HG02870 (cell line): ENCODE data around the gene NPL.

Source experiments
- ATAC-seq: cut with Tn5 transposase; IDR thresholded peaks from one replicate; pipeline ENCODE4 v1.9.1; 2021; ENCODE audit warnings: mild to moderate bottlenecking, moderate library complexity; ENCODE audit not compliant: unreplicated experiment

NPL gene

DNA sequence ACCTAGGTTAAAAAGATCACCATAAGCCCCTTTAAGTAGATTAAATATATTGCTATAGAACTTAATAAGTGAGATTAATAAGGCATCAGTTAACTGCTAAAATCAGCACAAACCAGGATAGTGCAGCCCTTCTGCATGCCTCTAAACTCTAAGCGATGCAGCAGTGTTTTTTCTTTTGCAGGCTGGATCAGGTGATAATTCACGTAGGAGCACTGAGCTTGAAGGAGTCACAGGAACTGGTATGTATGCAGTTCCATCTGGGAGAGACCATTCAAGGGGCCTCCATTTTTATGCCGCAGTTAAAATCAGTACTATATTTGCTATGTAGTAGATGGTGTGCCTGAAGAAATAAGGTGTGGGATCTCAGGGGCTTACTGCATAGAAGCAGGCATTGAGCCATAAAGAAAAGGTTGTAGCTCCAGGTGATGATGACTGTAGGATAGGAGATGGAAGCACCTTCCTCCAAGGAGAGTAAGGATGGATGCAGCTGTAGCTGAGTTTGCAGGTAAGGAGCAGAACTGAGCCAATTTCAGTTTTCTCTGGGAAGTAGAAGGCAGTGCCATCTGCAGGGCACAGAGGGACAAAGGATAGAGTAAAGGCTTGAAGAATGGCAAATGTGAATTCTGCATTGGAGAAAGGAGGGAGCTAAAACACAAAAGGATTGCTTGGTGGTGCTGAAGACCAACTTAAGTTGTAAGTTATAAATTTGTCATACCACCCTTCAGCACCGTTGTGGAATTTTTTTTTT is 22.6 kb downstream of the NPL start:
- ATAC-seq = no peak

DNA sequence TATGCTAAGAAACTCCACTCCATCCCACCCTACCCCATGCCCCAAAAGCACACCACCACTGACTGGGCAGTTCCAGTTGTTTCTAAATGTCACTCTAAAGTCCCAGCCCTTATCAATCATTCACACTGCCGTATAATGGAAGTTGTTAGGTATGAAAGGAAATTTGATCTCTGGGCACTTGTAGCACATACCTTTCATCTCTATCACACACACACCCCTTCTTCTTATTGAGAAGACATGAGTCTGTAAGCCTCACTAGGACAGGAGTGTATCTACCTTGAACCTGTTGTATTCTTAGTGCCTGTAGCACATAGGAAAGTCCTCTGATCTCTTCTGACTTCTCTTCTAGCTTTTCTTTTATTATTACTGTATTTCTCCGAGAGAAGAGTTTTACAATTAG is 27.3 kb downstream of the NPL start:
- ATAC-seq = no peak

DNA sequence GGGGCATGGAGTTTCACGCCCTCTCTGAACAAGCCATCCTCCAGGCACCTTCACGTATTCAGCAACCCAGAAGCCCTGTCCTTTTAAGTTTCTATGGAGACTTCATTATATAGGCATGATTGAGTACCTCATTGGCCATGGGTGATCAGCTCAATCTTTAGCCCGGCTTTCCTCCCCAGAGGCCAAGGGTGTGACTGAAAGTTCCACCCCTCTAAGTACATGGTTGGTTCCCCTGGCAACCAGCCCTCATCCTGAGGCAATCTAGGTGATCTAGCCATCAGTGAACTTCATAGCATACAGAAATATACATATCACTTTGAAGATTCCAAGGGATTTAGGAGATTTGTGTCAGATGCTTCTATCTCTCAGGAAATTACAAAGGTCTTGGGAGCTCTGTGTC is 28.2 kb downstream of the NPL start:
- ATAC-seq = no peak

DNA sequence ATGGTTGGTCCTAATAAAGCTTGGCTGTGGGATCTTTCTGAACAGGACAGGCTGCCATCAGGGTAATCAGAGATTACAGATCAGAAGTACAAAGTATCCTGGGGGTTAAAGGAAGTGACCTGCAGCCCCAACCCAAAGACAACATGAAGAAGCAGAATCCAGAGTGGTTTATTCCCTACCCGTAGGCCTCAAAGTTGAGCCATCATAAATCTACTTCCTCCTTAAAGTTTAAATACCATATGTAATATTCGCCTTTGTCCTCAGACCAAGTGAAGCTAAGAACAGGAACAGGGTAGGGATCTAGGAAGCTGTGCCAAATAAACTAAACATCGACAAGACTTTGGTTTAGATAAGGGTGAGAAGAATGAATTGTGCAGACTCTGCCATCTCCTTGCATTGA is 33.6 kb downstream of the NPL start:
- no peak for ATAC-seq

DNA sequence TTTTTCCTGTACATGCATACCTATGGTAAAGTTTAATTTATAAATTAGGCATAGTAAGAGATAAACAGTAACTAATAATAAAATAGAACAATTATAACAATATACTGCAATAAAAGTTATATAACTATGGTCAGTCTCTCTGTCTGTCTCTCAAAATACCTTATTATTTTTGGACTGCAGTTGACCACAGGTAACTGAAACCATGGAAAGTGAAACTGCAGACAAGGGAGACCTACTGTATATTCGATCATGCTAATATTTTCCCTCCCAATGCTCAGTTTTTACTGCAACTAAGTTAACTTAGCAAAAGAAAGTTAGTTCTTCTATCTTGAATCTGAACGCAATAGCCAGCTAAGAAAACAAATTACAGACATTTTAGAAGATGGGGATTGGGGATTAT is 37.3 kb downstream of the NPL start:
- ATAC-seq = no peak

DNA sequence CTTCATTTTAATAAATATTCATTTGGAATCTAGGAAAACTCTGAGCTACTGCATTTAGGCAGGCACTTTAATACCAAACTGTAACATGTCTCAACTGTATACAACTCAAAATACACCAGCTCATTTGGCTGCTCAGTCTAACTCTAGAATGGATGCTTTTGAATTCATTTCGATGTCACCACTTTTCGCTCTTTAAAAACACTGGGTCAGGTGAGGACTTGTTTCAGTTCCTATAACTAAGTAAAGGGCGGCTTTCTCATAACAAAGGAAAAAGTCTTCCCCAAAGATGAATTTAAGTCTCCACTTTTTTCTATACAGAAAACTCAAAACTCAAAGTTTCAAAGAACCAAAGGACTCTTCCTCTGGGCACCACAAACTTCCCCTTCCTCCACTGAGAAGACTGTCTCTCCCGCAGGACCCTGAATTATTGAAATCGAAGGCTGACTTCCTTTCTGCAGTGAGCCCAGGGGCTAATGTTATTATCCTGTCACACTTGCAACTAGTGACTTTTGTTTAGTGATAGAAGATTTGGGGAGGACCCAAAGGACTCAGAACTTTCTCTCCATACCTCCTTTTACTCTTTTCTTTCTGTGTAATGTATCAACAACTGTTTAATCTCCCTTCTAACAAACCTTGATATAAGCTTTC is 39.8 kb downstream of the NPL start:
- ATAC-seq = peak; percentile 66

DNA sequence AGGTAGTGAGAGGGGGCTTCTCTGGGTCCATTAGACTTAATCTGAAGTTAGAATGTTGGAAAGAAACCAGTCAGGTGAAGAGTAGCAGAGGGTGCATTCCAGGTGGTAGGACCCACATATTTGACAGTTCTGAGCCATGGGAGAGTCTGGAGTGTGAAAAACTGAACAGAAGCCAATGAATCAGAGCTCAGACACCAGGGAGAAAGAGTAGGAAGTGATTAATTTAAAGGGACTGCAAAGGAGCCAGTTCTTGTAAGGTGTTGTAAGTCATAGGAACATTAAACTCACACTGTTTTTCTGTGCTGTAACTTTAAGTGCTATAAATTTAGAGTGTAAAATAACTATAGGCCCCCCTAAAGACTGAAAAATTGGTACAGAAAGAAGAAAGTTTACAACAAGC is 43.7 kb downstream of the NPL start:
- ATAC-seq = no peak

DNA sequence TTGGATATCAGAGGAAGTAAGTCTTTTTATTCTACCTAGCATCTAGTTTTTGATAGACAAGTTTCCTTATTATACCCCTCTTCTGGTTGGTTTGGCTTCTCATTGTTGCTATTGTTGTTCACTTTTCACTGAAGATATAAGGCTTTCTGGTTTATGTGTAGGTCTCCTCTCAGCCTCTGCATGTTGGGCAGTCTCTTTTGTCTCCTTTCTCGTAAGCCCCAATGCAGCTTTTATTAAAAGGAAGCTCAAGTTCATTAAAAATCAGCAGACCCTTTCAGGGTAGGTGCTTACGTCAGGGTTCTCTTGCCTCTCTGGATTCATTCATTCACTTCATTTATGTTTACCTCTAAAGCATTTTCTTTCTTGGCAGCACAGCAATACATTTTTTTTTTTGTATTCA is 44.8 kb downstream of the NPL start:
- no peak for ATAC-seq

DNA sequence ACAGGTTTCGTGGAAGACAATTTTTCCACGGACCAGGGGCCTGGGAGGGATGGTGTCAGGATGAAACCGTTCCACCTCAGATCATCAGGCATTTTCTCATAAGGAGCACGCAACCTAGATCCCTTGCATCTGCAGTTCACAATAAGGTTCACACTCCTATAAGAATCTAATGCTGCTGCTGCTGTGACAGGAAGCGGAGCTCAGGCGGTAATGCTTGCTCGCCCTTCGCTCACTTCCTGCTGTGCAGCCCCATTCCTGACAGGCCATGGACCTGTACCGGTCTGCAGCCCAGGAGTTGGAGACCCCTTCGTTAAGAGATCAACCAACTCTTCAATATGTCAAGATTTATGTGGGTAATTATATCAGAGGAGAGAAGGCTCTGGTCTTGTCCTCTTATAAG is 46.2 kb downstream of the NPL start:
- ATAC-seq = no peak

DNA sequence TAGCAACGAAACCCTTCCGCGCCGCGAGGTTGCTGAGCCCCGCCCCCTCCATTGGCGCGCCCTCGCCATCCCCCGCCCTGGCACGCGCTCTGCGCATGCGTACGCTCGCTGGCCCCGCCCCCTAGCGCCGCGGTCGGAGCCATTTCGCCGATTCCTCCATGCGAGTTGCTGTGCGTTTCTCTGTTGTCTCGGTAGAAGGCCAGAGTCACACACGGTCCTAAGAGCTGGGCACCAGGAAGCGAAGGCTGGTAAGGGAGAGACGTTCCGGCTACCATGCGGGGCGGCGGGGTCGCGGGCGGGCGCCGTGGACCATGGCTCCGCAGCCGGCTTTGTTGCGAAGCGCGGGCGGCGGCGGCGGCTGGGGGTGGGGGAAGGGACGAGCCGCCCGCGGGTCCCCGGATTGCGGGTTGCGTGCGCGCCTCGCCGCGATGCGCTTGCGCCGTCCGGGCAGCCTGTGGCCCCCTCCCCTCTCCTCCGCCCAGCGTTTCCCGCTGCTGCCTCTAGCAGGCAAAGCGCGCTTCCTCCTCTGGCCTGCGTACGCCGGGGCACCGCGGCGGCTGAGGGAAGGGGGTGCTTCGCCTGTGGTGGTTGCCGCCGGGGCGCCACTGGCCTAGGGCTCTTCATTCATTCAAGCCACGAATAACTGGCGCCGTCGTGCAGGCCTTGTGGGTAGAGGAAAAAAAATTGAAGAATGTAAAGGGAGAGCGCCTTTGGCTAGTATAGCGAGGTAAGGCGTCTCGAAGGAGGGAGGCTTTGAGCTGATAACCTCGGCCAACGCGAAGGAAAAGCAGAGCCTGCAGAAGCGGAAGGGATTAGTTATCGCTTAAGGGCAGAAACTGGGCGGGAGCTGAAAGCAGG is 49.9 kb downstream of the NPL start, which contains the start of gene DHX9:
DHX9 (plus strand) TSS at position 139 of the 858 bp plus-strand sequence. CDS start 3,220 bp downstream, outside the sequence.
- peak; percentile 69 for ATAC-seq

DNA sequence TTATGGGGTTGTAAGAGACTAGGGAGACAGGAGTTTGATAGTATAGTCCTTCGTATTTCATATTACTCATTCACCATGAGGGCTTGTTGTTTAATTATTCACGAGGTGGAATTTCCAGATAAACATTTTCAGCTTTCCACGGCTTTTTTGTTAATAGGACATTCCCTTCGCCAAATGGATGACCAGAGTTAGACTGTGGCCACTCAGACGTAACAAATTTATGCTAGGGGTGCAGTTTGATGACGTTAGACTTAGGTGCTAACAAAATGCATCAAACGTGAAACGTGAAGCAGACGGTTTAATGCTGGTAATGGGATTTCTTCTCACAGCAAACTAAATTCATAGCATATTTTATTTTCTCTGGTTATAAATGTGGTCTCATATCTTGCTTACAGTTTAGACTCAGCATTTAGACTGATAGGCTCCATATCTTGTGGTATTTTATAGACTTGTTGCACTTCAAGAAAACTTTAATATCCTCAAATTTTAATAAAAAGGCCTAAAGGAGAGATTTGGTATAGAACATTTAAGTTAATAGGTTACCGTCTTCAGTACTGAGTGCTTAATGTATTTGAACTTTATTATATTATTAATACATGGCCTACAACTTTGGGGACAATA is 51.9 kb downstream of the NPL start:
- no peak for ATAC-seq

DNA sequence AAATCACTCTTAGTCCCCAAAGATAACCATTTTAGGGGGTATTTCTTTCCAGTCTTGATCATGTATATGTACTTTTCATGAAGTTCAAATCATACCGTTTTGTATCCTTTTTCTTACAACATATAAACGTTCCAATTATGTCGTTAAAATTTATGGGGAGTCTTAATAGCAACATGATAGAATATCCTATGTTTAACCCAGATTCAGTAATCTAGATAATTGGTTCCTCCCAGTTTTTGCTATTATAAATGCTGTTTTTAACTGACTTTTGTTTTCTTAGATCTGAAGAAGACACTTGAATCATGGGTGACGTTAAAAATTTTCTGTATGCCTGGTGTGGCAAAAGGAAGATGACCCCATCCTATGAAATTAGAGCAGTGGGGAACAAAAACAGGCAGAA is 52.7 kb downstream of the NPL start:
- ATAC-seq = no peak

DNA sequence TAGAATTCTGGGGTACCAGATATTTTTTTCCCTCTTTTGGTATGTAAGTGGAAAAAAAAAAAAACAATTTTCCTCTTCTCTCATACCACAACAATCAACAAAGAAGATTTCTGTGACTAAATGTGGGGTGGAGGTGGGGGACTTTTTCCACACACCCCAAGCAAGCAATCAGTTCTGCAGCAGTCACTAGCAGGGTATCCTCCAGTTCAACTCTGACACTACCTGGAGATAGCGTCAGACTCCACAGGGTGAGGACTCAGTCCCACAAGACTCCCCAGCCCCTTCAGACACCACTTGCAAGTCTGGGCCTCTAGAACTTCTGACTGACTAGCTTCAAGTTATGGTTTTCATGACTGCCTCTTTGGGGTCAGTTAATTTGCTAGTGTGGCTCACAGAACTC is 55.8 kb downstream of the NPL start:
- ATAC-seq = no peak

DNA sequence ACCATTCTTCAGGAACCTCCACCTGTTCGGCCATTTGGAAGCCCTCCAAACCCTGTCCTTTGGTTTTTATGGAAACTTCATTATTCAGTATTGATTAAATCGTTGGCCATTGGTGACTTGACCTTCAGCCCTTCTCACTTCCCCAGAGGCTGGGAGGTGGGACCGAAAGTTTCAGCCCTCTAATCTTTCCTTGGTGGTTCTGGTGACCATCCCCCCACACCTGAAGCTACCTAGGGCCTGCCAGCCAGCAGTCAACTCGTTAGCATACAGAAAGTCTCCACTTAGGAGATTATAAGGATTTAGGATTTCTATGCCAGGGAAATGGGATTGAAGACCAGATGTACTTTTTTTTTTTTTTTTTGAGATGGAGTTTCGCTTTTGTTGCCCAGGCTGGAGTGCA is 56.3 kb downstream of the NPL start:
- ATAC-seq = no peak

DNA sequence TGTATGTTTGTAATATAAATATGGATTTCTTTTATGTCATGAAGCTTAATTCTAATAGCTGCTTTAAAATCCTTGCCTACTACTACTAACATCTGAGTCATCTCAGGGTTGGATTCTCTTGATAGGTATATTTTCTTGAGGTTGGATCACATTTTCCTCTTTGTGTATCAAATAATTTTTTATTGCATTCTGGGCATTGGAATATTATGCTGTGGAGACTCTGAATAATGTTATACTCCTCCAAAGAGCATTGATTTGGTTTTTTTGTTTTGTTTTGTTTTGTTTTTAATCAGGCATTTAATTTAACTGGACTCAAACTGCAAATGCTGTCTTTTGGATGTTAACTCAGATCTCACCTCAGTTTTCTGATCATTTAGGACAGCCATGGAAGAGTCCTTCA is 57.5 kb downstream of the NPL start:
- no peak for ATAC-seq

DNA sequence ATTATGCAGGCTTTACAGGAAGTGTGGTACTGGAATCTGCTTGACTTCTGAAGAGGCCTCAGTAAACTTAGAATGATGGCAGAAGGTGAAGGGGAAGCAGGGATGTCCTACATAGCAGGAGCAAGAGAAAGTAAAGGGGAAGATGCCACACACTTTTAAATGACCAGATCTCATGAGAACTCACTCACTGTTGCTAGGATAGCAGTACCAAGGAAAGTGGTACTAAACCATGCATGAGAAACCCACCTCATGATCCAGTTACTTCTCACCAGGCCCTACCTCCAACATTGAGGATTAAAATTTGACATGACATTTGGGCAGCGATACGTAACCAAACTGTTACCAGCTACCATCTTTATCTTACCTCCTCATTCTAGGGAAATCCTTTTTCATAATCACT is 59.2 kb downstream of the NPL start:
- ATAC-seq = no peak

DNA sequence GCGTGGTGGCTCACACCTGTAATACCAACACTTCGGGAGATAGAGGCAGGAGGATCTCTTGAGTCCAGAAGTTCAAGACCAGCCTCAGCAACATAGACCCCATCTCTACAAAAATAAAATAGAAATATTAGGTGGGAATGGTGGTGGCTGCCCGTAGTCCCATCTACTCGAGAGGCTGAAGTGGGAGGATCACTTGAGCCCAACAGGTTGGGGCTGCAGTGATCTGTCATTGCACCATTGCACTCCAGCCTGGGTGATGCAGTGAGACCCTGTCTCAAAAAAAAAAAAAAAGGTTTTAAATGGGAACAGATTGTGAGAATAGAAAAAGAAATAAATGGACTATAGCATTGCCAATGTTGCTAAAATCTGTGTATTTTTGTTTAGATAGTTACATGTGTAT is 60.7 kb downstream of the NPL start:
- ATAC-seq = no peak

DNA sequence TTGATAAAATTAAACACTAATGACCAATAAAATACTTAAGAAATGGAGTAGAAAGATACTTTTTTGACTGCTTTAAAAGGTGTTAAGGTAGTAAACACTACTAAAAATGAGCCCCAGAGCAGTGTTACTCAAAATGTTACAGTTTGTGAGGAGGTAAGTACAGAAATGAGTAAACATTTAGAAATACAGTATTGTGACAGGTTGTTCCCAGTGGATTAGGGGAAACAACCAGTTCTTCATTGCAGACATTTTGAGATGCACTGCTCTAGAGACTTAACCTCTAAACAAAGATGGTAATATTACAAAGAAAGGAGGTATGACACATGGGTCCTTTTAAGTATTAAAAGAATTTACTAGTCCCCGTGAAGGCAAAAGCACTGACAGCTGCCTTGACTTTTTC is 62.3 kb downstream of the NPL start:
- ATAC-seq = no peak

DNA sequence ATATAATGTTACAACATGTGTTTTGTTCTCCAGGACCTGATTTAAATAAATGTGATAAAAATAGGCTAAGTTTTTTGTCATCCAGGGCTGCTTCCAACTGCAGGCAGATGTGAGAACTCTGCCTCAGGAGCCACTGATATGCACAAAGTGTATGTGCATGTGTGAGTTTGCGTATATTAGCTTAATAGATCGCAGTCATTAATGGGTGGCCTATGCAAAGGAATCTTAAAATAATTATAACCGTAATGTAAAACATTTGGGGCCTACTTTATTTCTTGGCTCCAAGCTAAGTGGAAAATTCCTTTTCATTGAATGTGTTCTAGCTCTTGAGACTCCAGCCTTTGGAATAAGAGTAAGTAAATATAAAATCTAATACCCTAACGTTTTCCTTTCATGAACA is 66.3 kb downstream of the NPL start:
- no peak for ATAC-seq

DNA sequence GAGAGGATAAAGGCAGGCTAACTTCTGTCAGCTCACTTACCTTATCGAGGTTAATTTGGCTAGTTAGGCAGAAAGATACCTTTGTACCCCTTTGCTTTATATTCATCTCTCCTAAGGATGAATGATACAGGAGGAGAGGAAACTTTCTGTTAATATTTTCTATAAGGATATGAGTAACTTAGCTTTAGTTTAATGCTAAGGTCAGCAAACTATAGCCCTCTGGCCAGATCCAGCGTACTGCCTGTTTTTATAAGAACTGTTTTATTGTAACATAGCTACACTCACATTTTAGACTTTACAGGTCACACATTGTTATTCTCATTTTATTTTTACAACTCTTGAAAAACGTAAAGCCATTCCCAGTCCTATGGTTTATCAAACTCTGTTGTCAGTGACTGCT is 67.6 kb downstream of the NPL start:
- ATAC-seq = no peak

DNA sequence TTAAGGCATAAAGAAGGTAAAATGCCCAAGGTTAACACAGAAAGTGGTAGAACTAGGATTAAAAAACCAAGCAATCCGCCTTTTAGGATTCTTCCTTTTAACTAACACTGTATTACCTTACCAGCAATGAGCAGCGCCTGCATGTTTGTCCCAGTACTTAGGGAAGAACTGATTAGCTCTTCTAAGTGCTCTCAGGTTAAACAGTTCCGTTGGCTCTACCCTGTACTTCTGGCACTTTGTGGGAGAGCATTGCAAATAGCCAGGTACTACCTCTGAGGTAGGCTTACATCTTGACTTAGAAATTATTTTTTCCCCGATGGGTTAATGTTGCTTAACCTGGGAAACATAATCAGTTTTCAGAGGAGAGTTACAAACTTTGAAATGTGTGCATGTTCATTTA is 71.1 kb downstream of the NPL start:
- ATAC-seq = no peak
